Epithelial cell of esophagus (primary cell): ENCODE measurements around the gene CCSER1.
"Not testable (repeated sequence)": the region's sequence is repeated elsewhere in the genome, so short reads cannot be mapped to it uniquely, and the experiment has no call there.

Source experiments
- DNase-seq: peaks from one replicate; pipeline ENCODE4 v3.0.0; 2010; ENCODE audit warnings: low read depth
- H3K4me3 ChIP-seq: 2 replicates; pipeline ENCODE4 v1.5.1; 2011; ENCODE audit warnings: mild to moderate bottlenecking, low read length, control low read depth
- CTCF ChIP-seq: IDR thresholded peaks from 2 replicates; pipeline ENCODE4 v1.5.1; 2011; ENCODE audit warnings: low read depth, mild to moderate bottlenecking, low read length, control low read depth, inconsistent platforms; ENCODE audit not compliant: insufficient read depth; ENCODE audit errors: missing control alignments

CCSER1 gene

GRCh38 chr4:91340822-91341221 is 1213.6 kb downstream of the CCSER1 start:
- H3K4me3 ChIP-seq = no peak overlapping the region

GRCh38 chr4:91345632-91346031 is 1218.4 kb downstream of the CCSER1 start:
- no peak for TF ChIP-seq CTCF
- no peak for DNase-seq
- H3K4me3 ChIP-seq = no peak overlapping the region

More at GRCh38 chr4:91340822-91341221, 1213.6 kb downstream of the CCSER1 start:
- no peak for TF ChIP-seq CTCF
- no peak for DNase-seq

GRCh38 chr4:91356496-91356895 is 1229.3 kb downstream of the CCSER1 start:
- DNase-seq, H3K4me3 ChIP-seq: not testable (repeated sequence)

- not testable (repeated sequence) for DNase-seq, H3K4me3 ChIP-seq
Observed at GRCh38 chr4:91358016-91358415, 1230.8 kb downstream of the CCSER1 start.

GRCh38 chr4:91358621-91359020 is 1231.4 kb downstream of the CCSER1 start:
- not testable (repeated sequence) for H3K4me3 ChIP-seq, DNase-seq

- DNase-seq = peak; percentile 3
- H3K4me3 ChIP-seq = no peak overlapping the region
- no peak for TF ChIP-seq CTCF
Observed at GRCh38 chr4:91359041-91360031, 1232.1 kb downstream of the CCSER1 start.

GRCh38 chr4:91362125-91362524 is 1234.9 kb downstream of the CCSER1 start:
- no peak for TF ChIP-seq CTCF
- no peak overlapping the region for H3K4me3 ChIP-seq
- no peak for DNase-seq

GRCh38 chr4:91366554-91366953 is 1239.4 kb downstream of the CCSER1 start:
- no peak for TF ChIP-seq CTCF
- H3K4me3 ChIP-seq = no peak overlapping the region
- no peak for DNase-seq

- no peak overlapping the region for H3K4me3 ChIP-seq
- no peak for TF ChIP-seq CTCF
- DNase-seq = no peak
Observed at GRCh38 chr4:91369116-91369515, 1241.9 kb downstream of the CCSER1 start.
